ENCODE measurements around the gene PPARGC1A. TPM values are rescaled to one million over a fixed set of nuclear protein-coding genes. Genes with fewer than 3 reads are reported as not detected.

Gene PPARGC1A
- total and polyA plus RNA-seq, 2 of the 13 experiments (the other 11 are each of a cell fraction or from before 2014, with no cell fraction given): 20.7 to 37.3 TPM

GRCh38 chr4:23782778-23783437 lies 106.9 kb downstream of the PPARGC1A start:
- FAIRE-seq (no peak), DNase-seq (ENCODE audit: low spot score) (no peak), ATAC-seq (no peak)
- Histone ChIP-seq H3K4me1 (ENCODE audit: insufficient read depth, low read length) (peaks cover 9% of the 10 kb centered on the region), H2AFZ (ENCODE audit: low read length) (no peak overlapping the region), H3K36me3 (replicated peaks in 1 of 2; ENCODE audit: control insufficient read depth in 1 of 2, insufficient read depth in 2 of 2, low read length in 2 of 2) (no peaks in the 10 kb centered on the region), H3K9me3 (ENCODE audit: low read length) (no peaks in the 10 kb centered on the region), H3K27me3 (ENCODE audit: control insufficient read depth in 1 of 2, insufficient read depth in 2 of 2, low read length in 2 of 2) (no peaks in the 10 kb centered on the region), H3K79me2 (ENCODE audit: insufficient read depth, low read length) (no peaks in the 10 kb centered on the region), H4K20me1 (ENCODE audit: insufficient read depth, low read length) (no peaks in the 10 kb centered on the region), H3K4me3 (replicated peaks in 1 of 3; ENCODE audit: insufficient read depth in 1 of 3, low read depth in 2 of 3, low read length in 3 of 3) (no peak overlapping the region), H3K4me2 (ENCODE audit: low read depth, low read length) (no peak overlapping the region), H3K27ac (ENCODE audit: extremely low read length, insufficient read depth, low read length) (no peak overlapping the region), H3K9ac (ENCODE audit: insufficient read depth, low read depth, low read length) (no peak overlapping the region)
- ChIA-PET POLR2A (no interaction called here), CTCF (ENCODE audit: low intra/inter-chr PET ratio, low total read pairs) (no interaction called here)
- TF ChIP-seq ZNF143 (CRISPR knock-in tag; IDR thresholded peaks at IDR 0.05): no peak
- no peak for TF ChIP-seq ZSCAN9 (CRISPR knock-in tag; IDR thresholded peaks at IDR 0.05; ENCODE audit: borderline replicate concordance)
- TF ChIP-seq YEATS4 (CRISPR knock-in tag; IDR thresholded peaks at IDR 0.05; ENCODE audit: borderline replicate concordance): no peak
- TF ChIP-seq ZNF333 (CRISPR knock-in tag; IDR thresholded peaks at IDR 0.05; ENCODE audit: borderline replicate concordance): no peak
- TF ChIP-seq, protein P1, sequence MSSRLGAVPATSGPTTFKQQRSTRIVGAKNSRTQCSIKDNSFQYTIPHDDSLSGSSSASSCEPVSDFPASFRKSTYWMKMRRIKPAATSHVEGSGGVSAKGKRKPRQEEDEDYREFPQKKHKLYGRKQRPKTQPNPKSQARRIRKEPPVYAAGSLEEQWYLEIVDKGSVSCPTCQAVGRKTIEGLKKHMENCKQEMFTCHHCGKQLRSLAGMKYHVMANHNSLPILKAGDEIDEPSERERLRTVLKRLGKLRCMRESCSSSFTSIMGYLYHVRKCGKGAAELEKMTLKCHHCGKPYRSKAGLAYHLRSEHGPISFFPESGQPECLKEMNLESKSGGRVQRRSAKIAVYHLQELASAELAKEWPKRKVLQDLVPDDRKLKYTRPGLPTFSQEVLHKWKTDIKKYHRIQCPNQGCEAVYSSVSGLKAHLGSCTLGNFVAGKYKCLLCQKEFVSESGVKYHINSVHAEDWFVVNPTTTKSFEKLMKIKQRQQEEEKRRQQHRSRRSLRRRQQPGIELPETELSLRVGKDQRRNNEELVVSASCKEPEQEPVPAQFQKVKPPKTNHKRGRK (CRISPR knock-in tag; IDR thresholded peaks at IDR 0.05): no peak
- TF ChIP-seq FIP1L1 (IDR thresholded peaks at IDR 0.05; ENCODE audit: borderline replicate concordance, insufficient read depth, low read depth, low read length): no peak
- no peak for TF ChIP-seq JUN (CRISPR knock-in tag; IDR thresholded peaks at IDR 0.05)
- no peak for TF ChIP-seq MIER2 (CRISPR knock-in tag; IDR thresholded peaks at IDR 0.05)
- in situ Hi-C loops (cut with HindIII; ENCODE audit: extremely low pct_ligation_motif_present, low pct_unique_long_range_greater_than_20kb) (no loop called here), intact Hi-C loops (cut with micrococcal nuclease; ENCODE audit: unreplicated experiment) (loop anchor here (10.0 kb wide), 1 partner anchor 102 kb away; no protein-coding TSS in a partner anchor)
- WGBS (ENCODE audit: low lambda C conversion rate): 91% methylated on average over 6 of the region's 6 CpGs
- BruUV-seq (replicated peaks): no TSS peak

All from HepG2 (cell line).